ENCODE data around the gene CPT1C.

Gene CPT1C

DNA sequence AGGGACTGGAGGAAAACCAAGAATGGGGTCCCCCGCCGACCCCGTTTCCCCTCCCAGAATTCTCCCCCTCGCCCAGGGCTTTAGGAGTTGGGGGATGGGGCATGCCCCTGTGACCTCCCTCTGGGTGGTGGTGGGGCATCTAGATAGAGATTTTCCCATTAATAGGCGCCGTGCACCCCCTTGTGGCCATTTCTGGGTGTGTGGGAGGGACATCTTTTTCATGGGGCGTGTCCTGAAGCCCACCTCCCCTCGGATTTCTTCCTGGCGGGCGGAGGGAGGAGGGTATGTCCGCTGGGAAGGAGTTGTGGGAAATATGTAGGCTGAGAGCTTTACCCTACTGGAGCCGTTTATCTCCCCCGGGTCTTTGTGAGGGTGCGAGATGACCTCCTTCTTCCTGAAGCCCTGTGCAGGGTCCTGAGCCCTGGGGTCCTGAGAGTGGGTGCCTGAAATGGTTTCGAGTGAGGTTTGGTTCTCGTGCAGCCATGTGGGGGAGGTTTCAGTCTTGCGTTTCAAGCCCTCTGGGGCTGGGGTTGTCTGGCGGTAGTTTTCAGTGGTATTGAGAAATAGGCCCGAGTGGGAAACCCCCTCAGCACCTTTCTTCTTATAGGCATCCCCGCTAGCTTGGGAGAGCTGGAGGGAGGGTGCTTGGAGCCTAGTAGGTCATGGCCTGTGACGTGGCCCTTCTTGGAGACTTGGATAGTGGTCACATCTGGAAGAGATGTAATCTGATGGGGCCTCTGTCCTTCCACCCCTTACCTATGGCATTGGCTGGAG is 12.8 kb upstream of the CPT1C start:
- no peak for TF ChIP-seq POLR2AphosphoS5 (IDR thresholded peaks at IDR 0.05; ENCODE audit: low read depth, low read length)
- TF ChIP-seq FOXP2 (optimal IDR thresholded peaks at IDR 0.05; ENCODE audit: borderline replicate concordance, extremely low read depth, extremely low read length, insufficient read depth): no peak
- TF ChIP-seq TAF1 (IDR thresholded peaks at IDR 0.05; ENCODE audit: borderline replicate concordance, insufficient read depth, low read length): no peak
- no peak for TF ChIP-seq SIN3A (IDR thresholded peaks at IDR 0.05; ENCODE audit: borderline replicate concordance, insufficient read depth, low read length)
- TF ChIP-seq, protein P1, sequence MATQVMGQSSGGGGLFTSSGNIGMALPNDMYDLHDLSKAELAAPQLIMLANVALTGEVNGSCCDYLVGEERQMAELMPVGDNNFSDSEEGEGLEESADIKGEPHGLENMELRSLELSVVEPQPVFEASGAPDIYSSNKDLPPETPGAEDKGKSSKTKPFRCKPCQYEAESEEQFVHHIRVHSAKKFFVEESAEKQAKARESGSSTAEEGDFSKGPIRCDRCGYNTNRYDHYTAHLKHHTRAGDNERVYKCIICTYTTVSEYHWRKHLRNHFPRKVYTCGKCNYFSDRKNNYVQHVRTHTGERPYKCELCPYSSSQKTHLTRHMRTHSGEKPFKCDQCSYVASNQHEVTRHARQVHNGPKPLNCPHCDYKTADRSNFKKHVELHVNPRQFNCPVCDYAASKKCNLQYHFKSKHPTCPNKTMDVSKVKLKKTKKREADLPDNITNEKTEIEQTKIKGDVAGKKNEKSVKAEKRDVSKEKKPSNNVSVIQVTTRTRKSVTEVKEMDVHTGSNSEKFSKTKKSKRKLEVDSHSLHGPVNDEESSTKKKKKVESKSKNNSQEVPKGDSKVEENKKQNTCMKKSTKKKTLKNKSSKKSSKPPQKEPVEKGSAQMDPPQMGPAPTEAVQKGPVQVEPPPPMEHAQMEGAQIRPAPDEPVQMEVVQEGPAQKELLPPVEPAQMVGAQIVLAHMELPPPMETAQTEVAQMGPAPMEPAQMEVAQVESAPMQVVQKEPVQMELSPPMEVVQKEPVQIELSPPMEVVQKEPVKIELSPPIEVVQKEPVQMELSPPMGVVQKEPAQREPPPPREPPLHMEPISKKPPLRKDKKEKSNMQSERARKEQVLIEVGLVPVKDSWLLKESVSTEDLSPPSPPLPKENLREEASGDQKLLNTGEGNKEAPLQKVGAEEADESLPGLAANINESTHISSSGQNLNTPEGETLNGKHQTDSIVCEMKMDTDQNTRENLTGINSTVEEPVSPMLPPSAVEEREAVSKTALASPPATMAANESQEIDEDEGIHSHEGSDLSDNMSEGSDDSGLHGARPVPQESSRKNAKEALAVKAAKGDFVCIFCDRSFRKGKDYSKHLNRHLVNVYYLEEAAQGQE (IDR thresholded peaks at IDR 0.05; ENCODE audit: insufficient read depth in 1 of 2, low read depth in 2 of 2, low read length in 2 of 2): no peak

GRCh38 chr19:49678985-49679770 is 11.7 kb upstream of the CPT1C start:
- no peak for TF ChIP-seq POLR2AphosphoS5 (IDR thresholded peaks at IDR 0.05; ENCODE audit: low read depth, low read length)
- no peak for TF ChIP-seq TAF1 (IDR thresholded peaks at IDR 0.05; ENCODE audit: borderline replicate concordance, insufficient read depth, low read length)
- TF ChIP-seq, protein P1 (IDR thresholded peaks at IDR 0.05; ENCODE audit: insufficient read depth in 1 of 2, low read depth in 2 of 2, low read length in 2 of 2): no peak
- TF ChIP-seq SIN3A (IDR thresholded peaks at IDR 0.05; ENCODE audit: borderline replicate concordance, insufficient read depth, low read length): no peak
- no peak for TF ChIP-seq FOXP2 (optimal IDR thresholded peaks at IDR 0.05; ENCODE audit: borderline replicate concordance, extremely low read depth, extremely low read length, insufficient read depth)

GRCh38 chr19:49679771-49680413 is 11.0 kb upstream of the CPT1C start:
- no peak for TF ChIP-seq SIN3A (IDR thresholded peaks at IDR 0.05; ENCODE audit: borderline replicate concordance, insufficient read depth, low read length)
- TF ChIP-seq FOXP2 (optimal IDR thresholded peaks at IDR 0.05; ENCODE audit: borderline replicate concordance, extremely low read depth, extremely low read length, insufficient read depth): no peak
- TF ChIP-seq POLR2AphosphoS5 (IDR thresholded peaks at IDR 0.05; ENCODE audit: low read depth, low read length): no peak
- TF ChIP-seq, protein P1 (IDR thresholded peaks at IDR 0.05; ENCODE audit: insufficient read depth in 1 of 2, low read depth in 2 of 2, low read length in 2 of 2): no peak
- no peak for TF ChIP-seq TAF1 (IDR thresholded peaks at IDR 0.05; ENCODE audit: borderline replicate concordance, insufficient read depth, low read length)

GRCh38 chr19:49680421-49681351 is 10.2 kb upstream of the CPT1C start:
- TF ChIP-seq, protein P1 (IDR thresholded peaks at IDR 0.05; ENCODE audit: insufficient read depth in 1 of 2, low read depth in 2 of 2, low read length in 2 of 2): no peak
- TF ChIP-seq SIN3A (IDR thresholded peaks at IDR 0.05; ENCODE audit: borderline replicate concordance, insufficient read depth, low read length) (no peak), FOXP2 (optimal IDR thresholded peaks at IDR 0.05; ENCODE audit: borderline replicate concordance, extremely low read depth, extremely low read length, insufficient read depth) (peak; percentile 54), POLR2AphosphoS5 (IDR thresholded peaks at IDR 0.05; ENCODE audit: low read depth, low read length) (no peak)
